IMR-90 (cell line): ENCODE data around the gene CIT.

ENCODE experiments used
- BHLHE40 ChIP-seq: fragments of 150-350 bp; IDR thresholded peaks from 2 replicates; pipeline ENCODE4 v1.6.1; 2016; ENCODE audit warnings: mild to moderate bottlenecking, low read depth, low read length
- CEBPB ChIP-seq: IDR thresholded peaks from 2 replicates; pipeline ENCODE4 v1.6.1; 2012; ENCODE audit warnings: low read depth, low read length, improper control_type of control experiment
- POLR2A ChIP-seq: IDR thresholded peaks from 2 replicates; pipeline ENCODE4 v1.6.1; 2012; ENCODE audit warnings: mild to moderate bottlenecking, low read depth, low read length
- RFX5 ChIP-seq: IDR thresholded peaks from 2 replicates; pipeline ENCODE4 v1.8.0; 2012; ENCODE audit warnings: low read depth, mild to moderate bottlenecking, low read length, moderate library complexity
- TF ChIP-seq, protein P1 (sequence below): conservative IDR thresholded peaks from 2 replicates; pipeline ENCODE4 v1.5.1; 2012; ENCODE audit warnings: mild to moderate bottlenecking, low read depth, low read length, improper control_type of control experiment

GRCh38 chr12:119838826-119839600 is 38.1 kb downstream of the CIT start:
- no peak for TF ChIP-seq POLR2A
- TF ChIP-seq, protein P1, sequence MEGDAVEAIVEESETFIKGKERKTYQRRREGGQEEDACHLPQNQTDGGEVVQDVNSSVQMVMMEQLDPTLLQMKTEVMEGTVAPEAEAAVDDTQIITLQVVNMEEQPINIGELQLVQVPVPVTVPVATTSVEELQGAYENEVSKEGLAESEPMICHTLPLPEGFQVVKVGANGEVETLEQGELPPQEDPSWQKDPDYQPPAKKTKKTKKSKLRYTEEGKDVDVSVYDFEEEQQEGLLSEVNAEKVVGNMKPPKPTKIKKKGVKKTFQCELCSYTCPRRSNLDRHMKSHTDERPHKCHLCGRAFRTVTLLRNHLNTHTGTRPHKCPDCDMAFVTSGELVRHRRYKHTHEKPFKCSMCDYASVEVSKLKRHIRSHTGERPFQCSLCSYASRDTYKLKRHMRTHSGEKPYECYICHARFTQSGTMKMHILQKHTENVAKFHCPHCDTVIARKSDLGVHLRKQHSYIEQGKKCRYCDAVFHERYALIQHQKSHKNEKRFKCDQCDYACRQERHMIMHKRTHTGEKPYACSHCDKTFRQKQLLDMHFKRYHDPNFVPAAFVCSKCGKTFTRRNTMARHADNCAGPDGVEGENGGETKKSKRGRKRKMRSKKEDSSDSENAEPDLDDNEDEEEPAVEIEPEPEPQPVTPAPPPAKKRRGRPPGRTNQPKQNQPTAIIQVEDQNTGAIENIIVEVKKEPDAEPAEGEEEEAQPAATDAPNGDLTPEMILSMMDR, result no peak
- no peak for TF ChIP-seq BHLHE40
- TF ChIP-seq CEBPB, result no peak
- TF ChIP-seq RFX5, result no peak
